GM18858 (cell line): ENCODE results near the gene PPTC7.
A peak's percentile ranks its signal among the peaks of the same experiment; 100 is the strongest.
"Not testable (repeated sequence)": the region's sequence is repeated elsewhere in the genome, so short reads cannot be mapped to it uniquely, and the experiment has no call there.

Experiments used
- ATAC-seq: cut with Tn5 transposase; IDR thresholded peaks from one replicate; pipeline ENCODE4 v1.9.1; 2021; ENCODE audit not compliant: unreplicated experiment

PPTC7 gene

DNA sequence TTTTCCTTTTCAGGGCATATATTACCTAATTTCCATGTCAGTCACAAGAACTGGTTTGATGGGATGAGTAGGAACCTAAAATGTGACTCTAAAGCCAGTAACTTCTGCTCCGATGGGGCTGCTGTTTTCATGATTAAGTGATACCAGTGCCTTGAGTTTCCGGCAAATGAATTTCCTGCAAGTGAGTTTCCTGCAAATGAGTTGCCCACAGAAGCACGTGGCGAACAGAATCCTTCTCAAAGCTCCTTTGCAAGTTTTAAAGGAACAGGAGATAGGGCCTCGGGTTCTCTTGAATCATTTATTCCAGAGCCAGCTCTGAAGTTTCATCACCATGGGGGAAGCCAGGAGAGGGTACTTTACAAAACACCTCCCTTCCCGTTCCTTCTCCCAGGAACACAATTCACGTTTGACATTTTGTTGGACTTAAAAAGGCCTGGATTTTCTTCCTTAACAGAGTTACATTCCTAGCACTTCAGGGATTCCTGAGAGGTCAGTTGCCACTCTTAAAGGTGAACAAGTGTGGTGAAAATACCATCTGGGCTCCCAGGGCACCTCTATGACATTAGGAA lies 2.2 kb upstream of the PPTC7 start:
- no peak for ATAC-seq

DNA sequence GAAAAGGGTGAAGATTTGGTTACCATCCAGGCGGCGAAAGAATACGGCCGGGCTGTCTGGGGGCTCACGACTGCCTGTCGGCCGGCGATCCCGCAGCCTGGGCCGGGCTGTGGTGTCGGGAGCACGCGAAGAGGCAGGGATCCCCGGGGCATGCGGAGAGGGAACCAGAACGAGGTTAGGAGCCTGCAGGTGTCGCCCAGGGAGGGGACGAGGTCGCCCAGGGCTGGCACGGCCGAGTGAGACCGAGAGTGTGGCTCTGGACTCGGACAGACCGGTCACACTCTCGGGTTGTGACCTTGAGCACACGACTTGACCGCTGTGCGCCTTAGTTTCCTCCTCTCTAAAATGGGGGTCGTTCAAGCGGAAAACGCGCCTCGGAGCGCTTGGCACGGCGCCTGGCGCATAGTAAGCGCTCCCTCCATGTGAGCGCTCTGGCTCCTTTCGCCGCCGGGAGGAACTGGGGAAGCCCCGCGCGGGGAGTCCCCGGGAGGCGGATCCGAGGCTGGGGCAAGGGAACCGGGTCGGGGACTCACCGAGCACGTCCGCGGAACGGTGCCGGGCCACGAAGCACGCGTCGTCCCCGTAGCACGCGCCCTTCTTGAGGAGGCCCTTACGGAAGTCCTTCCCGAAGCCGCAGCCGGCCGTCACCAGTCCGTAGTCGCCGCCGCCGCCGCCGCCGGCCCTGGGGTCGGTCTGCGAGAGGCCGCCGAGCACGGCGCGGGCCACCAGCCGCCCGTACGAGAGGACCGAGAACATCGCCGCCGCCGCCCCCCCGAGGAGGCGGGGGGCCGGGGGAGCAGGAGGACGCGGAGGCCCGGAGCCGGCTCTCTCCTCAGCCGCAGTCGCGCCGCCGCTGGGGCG lies 612 bp downstream of the PPTC7 start:
- peak; percentile 26 for ATAC-seq

DNA sequence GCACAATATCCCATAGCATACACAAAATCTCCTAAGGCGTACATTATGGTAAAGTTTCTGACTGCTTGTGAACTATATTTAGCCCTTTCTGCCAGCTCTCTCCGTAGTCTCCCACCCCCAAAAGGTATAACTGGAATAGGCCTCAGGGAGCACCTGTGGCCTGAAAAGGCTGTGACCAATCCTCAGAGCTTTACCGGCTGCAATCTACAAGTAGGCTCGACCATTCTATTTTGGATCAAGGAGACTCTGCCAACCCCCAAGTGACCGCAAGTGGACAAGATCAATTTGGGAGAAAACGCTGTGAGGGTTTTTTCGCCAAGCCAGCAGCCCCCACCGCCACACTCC lies 1.2 kb downstream of the PPTC7 start:
- ATAC-seq = no peak

DNA sequence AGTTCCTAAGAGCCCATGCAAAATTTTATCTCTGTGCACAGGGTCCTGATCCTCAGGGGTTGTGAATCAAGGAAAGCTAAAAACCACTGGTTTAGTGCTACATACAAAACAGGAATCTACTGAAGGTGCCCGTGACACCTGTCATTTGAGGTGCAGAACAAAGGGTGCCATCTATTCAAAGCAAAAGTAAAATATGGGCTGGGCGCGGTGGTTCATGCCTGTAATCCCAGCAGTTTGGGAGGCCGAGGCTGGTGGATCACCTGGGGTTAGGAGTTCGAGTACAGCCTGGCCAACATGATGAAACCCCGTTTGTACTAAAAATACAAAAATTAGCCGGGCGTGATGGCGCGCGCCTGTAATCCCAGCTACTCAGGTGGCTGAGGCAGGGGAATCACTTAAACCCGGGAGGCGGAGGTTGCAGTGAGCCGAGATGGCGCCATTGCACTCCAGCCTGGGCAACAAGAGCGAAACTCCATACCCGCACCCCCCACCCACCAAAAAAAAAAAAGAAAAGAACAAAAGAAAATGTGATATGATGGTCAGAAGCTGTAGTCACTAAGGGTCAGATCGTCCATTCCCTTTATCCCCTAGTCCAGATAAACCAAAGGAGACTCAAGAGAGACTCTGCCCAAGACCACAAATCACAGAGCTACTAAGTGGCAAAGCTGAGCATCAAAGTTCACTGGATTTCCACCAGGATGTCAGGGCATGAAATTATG lies 3.4 kb downstream of the PPTC7 start:
- no peak for ATAC-seq

DNA sequence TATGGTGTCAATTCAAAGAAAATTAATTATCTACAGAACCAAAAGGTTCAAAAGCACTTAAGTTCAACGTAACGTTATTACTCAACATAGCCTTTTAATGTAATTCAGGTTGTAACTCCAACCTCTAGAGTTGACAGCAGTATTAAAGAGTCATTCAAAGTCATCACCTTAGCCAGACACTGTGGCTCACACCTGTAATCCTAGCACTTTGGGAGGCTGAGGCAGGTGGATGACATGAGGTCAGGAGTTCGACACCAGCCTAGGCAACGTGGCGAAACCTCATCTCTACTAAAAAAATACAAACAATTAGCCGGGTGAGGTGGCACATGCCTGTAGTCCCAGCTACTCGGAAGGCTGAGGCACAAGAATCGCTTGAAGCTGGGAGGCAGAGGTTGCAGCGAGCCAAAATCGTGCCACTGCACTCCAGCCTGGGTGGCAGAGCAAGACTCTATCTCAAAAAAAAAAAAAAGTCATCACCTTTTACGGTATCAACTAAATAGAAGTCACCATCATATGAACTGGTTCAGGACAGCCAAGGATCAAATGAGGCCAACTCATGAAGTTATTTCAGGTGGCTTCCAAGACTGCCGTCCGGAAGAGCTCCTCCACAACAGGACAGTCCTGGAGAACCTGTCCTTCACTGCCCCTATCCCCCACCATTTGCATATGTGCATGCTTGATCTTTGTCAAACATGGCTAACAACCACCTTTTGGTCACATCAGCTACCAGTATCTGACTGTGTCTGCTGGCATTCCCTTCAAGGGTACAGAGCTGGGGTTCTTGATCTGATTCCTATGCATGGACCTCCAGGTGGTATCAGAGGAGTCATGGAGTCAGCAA lies 4.2 kb downstream of the PPTC7 start:
- ATAC-seq = no peak

DNA sequence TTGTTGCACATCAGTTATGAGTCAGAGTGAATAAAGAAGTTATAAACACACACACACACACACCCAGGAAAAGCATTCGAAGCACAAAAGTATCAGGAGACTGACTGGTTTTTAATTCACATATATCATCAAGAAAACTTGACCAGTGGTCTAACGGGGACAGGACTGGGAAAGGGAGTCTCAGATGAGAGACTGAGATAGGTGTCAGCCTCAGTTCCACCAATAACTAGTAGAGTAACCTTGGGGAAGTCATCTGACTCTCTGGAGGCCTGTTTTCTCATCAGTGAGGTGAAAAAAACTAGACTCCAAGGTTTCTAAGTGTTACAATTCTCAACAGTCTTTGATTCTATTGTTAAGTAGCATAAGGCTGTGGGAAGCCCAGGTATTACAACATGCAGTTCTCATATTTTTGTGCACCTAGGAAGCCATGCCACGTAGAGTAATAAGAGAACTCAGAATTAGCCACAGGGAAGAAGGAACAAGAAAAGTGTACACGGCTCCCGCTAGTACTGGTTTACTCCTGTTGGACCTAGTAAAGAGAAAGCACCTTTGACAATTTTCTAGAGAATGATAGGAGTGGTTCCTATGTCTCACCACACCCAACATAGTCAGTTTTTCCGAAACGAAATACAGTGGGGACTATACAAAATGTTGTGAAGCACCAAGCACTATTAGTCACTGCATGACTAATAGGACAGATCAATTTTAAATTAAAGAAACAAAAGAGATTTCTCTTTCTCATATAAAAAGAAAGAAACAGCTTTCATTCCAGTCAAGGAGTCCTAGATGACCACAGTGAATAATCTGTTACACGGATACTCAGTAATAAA lies 5.0 kb downstream of the PPTC7 start:
- ATAC-seq = no peak

DNA sequence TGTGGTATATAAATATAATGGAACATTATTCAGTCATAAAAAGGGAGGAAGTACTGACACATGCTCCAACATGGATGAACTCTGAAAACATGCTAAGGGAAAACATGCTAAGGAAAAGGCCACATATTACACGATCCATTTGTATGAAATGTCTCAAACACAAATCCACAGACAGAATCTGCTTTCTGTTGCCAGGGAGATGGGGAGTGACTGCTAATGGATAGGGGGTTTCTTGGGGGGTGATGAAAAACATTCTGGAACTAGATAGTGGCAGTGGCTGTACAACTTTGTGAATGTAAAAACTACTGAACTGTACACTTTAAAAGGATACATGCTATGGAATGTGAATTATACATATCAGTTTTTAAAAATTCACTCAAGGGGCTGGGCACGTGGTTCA lies 6.6 kb downstream of the PPTC7 start:
- no peak for ATAC-seq

DNA sequence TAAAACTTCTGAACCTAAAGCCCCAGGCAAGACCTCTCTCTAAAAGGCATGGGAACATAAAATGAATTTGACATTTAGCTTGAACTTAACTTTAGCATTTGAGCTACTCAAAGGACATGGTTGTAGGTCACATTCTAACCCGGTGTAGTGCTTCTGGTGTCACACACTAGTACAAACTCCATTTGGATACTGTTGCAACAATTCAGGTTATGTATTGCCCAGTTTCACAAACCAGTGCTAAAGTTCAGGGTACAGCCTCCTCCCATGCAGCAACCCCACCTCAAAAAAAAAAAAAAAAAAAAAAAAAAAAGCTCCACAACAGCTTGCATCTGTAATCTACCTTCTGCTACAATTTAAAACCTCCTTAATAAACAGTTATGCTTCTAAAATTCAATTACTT lies 7.8 kb downstream of the PPTC7 start:
- ATAC-seq = no peak

DNA sequence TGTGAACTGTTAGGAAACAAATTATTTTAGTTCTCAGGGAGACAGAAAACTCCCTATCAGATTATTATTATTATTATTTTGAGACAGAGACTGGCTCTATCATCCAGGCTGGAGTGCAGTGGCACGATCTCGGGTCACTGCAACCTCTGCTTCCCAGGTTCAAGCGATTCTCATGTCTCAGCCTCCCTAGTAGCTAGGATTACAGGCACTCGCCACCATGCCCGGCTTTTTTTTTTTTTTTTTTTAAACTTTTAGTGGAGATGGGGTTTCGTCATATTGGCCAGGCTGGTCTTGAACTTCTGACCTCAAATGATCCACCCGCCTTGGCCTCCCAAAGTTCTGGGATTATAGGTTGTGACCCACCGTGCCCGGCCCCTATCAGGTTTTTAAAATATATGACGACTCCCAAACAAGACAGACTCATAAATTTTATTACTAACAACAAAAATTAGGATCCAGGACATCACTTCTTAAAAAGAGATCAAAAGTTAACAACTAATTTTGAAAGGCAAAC lies 8.3 kb downstream of the PPTC7 start:
- ATAC-seq = not testable (repeated sequence)

DNA sequence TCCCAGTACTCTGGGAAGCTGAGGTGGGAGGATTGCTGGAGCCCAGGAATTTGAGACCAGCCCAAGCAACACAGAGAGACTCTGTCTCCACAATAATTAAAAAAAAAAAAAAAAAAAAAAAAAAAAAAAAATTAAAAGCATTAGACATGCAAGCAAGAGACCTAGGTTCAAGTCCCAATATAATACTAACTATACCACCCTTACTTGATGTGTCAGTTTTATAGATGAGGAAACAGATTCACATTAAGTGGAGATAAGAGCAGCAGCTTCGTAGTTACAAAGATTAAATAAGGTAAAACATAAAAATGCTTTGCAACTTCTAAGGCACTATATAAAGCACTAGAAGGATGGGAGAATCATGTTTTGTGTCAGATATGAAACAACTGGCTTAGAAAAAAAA lies 9.1 kb downstream of the PPTC7 start:
- ATAC-seq = no peak

DNA sequence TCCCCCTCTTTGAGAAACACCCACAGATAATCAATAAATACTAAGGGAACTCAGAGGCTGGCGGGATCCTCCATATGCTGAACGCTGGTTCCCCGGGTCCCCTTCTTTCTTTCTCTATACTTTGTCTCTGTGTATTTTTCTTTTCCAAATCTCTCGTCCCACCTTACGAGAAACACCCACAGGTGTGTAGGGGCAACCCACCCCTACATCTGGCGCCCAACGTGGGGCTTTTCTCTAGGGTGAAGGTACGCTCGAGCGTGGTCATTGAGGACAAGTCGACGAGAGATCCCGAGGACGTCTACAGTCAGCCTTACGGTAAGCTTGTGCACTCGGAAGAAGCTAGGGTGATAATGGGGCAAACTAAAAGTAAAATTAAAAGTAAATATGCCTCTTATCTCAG lies 12.3 kb downstream of the PPTC7 start:
- not testable (repeated sequence) for ATAC-seq

DNA sequence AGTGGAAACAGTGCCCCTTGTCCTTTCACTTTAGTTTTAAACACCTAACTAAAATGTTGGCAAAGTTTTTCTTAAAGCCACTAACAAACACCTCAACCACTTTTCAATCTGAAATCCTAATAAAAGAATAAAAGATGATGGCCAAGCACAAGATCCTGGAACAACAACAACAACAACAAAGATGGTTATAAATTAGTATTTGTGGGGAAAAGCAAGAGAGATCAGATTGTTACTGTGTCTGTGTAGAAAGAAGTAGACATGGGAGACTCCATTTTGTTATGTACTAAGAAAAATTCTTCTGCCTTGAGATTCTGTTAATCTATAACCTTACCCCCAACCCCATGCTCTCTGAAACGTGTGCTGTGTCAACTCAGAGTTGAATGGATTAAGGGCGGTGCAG lies 13.3 kb downstream of the PPTC7 start:
- ATAC-seq = not testable (repeated sequence)

DNA sequence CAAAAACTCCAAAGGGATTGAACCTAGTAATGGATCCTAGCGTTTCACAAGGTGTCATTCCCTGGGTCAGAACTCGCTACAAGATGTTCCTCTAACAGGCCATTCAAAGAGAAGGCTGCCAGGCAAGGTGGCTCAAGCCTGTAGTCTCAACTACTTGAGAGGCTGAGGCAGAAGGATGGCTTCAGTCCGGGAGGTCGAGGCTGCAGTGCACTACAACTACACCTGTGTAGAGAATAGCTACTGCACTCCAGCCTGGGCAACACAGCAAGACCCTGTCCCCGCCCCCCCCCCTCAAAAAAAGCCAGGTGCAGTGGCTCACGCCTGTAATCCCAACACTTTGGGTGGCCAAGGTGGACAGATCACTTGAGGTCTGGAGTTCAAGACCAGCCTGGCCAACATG lies 14.4 kb downstream of the PPTC7 start:
- ATAC-seq = no peak

DNA sequence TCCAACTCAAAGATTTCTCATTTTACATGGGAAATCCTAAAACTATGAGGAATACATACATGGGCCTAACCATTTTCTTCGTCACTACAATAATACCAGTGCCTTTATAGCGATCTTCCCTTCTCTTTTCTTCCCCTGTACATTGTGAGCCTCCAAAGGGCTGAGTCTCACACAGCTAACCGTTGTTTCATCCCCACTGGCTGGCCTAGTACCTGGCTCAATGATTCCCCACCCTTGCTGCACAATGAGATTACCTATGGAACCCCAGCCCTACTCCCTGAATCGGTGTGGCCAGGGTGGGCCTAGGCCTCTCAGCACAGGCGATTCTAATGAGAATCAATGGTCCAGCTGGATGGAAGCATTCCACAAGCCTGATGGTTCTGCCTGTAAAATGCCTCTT lies 16.1 kb downstream of the PPTC7 start:
- no peak for ATAC-seq

DNA sequence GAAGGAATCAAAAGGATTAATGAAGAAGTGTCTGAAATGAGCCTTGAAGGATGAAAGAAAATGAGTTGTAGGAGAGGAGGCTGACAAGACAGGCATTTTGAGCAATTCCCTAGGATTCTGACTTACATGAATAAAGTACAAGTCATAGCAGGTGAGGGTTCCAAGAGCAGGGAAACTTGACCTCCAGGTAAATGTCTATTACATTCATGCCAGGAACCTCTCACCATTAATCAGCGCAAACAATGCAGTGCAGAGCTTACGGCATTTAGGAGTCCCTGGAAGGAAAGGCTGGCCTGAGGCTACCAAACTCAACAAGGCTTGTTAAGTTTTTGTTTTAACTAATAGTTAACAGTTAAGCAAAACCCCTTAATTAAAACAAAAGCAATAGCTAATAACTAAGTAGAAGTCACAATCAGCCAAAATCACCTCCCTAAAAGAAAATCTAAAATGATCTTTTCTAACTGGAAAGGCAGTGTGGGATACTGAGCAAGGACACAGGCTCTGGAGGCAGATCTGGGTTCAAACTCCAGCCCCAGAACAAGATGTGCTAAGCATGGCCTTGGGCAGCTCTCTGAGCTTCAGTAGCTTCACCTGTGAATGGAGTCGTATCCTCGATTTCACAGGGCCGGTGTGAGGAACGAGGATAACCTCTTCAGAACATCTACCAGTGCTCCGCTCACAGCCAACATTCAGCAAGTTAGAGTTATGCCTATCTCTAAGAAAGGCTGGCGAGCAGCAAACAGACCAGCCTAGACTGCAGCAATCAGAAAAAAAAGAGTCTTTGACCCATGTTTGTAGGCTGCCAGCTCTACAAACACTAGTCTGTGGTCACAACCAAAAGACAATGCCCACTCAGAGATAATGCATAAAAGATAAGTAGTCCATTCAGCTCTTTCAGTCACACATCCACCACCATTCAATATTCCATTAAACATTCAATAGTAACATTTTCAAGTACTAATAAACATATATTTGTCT lies 16.9 kb downstream of the PPTC7 start:
- no peak for ATAC-seq

DNA sequence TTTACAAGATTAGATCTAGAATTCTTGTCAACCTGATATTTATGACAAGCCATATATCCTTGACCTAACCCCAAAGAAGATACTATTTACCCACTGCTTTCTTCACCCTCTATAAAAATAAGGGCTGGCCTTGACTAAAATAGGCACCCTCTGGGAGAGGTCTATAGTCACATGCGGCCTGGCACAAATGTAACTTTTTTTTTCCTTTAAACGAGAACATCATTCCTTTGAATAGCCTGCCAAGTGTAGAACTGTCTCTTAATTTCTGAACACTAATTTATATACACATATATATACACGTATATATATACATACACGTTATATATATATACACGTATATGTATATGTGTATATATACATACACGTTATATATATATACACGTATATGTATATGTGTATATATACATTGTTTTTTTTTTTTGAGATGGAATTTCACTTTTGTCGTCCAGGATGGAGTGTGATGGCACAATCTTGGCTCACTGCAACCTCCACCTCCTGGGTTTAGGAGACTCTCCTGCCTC lies 18.6 kb downstream of the PPTC7 start:
- ATAC-seq = no peak

DNA sequence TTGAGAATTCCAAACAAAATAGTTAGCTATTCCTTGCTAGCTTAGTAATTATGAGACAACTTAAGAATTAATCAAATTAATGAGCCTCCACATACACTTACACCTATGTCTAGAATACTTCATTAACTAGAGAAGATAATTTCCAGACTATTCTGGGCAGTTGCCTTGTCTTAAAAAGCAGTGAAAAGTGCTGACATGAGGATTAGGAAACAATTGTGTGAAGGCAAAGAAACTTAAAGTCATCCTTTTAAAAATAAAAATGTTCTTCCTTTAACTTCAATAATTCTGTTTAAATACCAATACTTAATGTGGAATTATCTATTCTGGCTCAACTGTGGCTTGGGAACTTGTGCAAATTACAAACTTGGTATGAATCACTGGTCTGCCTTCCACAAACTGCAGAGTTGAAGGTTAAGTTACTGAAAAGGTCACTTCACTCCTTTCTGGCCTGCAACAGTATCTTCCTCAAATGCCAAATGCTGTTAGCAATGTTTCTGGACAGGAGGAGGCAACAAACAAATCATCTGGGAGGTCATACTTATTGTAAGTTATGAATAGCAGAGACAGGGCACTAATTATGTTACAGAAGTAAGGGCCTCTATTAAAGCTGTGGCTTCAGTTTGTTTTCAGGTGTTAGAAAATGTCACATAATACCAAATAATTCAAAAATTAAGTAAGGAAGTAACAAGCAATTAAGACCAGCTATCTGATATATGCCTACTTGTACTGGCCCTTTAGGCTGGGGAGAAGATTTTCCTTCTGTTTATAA lies 19.2 kb downstream of the PPTC7 start:
- no peak for ATAC-seq

DNA sequence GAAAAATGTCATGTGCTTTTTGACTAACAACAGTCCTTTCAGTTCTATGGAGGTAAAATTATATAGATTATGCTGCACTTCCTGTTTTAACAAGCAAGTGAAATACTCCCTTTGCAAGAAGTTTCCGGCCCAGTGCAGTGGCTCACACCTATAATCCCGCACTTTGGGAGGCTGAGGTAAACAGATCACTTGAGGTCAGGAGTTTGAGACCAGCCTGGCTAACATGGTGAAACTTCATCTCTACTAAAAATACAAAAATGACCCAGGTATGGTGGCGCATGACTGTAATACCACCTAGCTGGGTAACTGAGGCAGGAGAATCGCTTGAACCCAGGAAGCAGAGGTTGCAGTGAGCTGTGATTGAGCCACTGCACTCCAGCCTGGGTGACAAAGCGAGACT lies 20.7 kb downstream of the PPTC7 start:
- not testable (repeated sequence) for ATAC-seq
